ENCODE data around the gene SIGLEC12. TPM values are rescaled to one million over a fixed set of nuclear protein-coding genes. Genes with fewer than 3 reads are reported as not detected.

SIGLEC12 gene
- total and polyA plus RNA-seq, 2 donors: 0.99 to 1.1 TPM

DNA sequence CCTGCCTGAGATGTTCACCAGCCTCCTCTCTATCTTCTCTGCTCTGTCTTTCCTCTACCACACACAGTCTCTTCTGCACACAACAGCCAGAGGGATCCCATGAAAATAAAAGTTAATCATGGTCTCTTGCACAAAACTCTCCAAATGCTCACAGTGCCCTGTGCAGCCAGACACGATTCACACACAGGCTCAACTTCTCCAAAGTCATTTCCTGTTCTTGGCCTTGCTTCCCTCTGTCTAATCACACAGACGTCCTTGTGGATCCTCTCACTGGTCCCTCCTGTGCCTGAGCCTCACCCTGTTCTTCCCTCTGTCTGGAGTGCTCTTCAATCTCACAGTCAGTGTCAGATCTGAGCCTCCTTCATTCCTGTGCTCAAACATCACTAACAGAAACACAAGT is 7.8 kb downstream of the SIGLEC12 start:
- no peak overlapping the region for H3K4me3 ChIP-seq (ENCODE audit: low read length in 2 of 2)
- H3K27ac ChIP-seq (ENCODE audit: low read depth in 1 of 2, low read length in 1 of 2): no peak overlapping the region
- no peaks in the 10 kb centered on the region for H3K4me1 ChIP-seq (ENCODE audit: control insufficient read depth in 2 of 2, insufficient read depth in 2 of 2, low read length in 2 of 2)
- H3K36me3 ChIP-seq (ENCODE audit: control insufficient read depth in 2 of 2, insufficient read depth in 2 of 2, low read length in 1 of 2): no peaks in the 10 kb centered on the region
- WGBS: 3% methylated on average over 2 of the region's 2 CpGs
- H3K27me3 ChIP-seq (ENCODE audit: control insufficient read depth in 2 of 2, insufficient read depth in 1 of 2, low read length in 1 of 2): no peaks in the 10 kb centered on the region
- no peak for DNase-seq (ENCODE audit: low read depth in 6 of 9, low spot score in 9 of 9)
- H3K9me3 ChIP-seq (ENCODE audit: control insufficient read depth in 2 of 2, insufficient read depth in 1 of 2, low read length in 1 of 2): no peaks in the 10 kb centered on the region

DNA sequence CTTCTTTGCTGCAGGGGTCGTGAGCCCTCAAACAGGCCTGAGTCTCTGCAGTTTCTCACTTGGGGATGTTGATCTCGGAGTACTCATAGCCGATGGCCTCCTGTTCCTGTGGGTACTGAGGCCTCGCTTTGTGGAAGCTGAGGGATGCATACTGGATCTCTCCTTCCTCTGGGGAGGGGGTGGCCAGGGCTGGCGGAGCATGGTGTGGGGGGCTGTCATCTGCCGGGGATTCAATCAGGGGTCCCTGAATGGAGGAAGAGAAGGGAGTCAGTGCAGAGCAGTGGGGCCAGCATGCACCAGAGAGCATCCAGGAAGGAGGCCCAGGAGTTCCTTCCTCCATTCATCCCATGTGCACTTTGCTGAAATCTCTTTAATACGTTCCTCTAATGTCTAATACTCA is 10.0 kb downstream of the SIGLEC12 start:
- Histone ChIP-seq H3K9me3 (ENCODE audit: control insufficient read depth in 2 of 2, insufficient read depth in 1 of 2, low read length in 1 of 2) (no peaks in the 10 kb centered on the region), H3K4me1 (ENCODE audit: control insufficient read depth in 2 of 2, insufficient read depth in 2 of 2, low read length in 2 of 2) (no peaks in the 10 kb centered on the region), H3K27me3 (ENCODE audit: control insufficient read depth in 2 of 2, insufficient read depth in 1 of 2, low read length in 1 of 2) (no peaks in the 10 kb centered on the region), H3K4me3 (ENCODE audit: low read length in 2 of 2) (no peak overlapping the region), H3K27ac (ENCODE audit: low read depth in 1 of 2, low read length in 1 of 2) (no peak overlapping the region), H3K36me3 (ENCODE audit: control insufficient read depth in 2 of 2, insufficient read depth in 2 of 2, low read length in 1 of 2) (no peaks in the 10 kb centered on the region)
- DNase-seq (ENCODE audit: low read depth in 6 of 9, low spot score in 9 of 9): no peak
- WGBS: 91% methylated on average over 7 of the region's 7 CpGs

DNA sequence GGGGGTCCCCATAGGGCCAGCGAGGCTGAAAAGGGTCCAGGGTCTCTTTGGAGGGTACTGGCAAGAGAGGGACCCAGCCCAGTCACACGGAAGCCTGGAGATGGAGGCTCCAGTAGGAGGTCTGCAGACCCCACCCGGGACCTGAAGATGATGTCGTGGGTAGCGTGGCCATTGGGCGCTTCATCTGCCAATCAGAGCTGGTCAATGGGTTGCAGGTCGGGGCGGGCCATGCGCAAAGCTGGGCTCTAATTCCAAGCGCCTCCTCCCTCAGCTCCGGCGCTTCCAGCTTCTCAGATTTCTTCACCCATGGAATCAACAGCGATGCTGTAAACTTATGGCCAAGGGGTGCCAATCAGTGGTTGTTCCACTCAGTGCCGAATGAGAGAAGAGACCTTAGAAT is 10.9 kb downstream of the SIGLEC12 start:
- WGBS: 66% methylated on average over 14 of the region's 14 CpGs

DNA sequence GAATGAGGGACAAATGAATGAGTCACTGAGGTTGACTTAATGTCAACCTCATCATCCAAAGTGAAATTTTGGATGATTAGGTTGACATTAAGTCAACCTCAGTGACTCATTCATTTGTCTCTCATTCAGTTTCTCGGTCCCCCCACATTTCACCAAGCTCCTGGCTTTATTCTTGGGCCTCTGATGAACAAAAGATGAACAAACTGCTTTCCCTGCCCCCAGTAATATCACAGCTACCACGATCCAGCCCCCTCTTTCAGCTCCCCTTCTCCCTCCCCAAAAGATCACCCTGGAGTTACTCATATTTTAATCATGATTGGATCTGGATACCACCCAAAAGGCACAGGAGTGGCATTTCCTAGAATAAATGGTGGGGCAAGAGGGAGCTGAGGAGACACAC is 12.5 kb downstream of the SIGLEC12 start:
- no peaks in the 10 kb centered on the region for H3K27me3 ChIP-seq (ENCODE audit: control insufficient read depth in 2 of 2, insufficient read depth in 1 of 2, low read length in 1 of 2)
- H3K4me3 ChIP-seq (ENCODE audit: low read length in 2 of 2): no peak overlapping the region
- H3K36me3 ChIP-seq (ENCODE audit: control insufficient read depth in 2 of 2, insufficient read depth in 2 of 2, low read length in 1 of 2): no peaks in the 10 kb centered on the region
- no peak for DNase-seq (ENCODE audit: low read depth in 6 of 9, low spot score in 9 of 9)
- H3K9me3 ChIP-seq (ENCODE audit: control insufficient read depth in 2 of 2, insufficient read depth in 1 of 2, low read length in 1 of 2): no peaks in the 10 kb centered on the region
- 59% methylated on average over 2 of the region's 2 CpGs for WGBS
- H3K4me1 ChIP-seq (ENCODE audit: control insufficient read depth in 2 of 2, insufficient read depth in 2 of 2, low read length in 2 of 2): no peaks in the 10 kb centered on the region
- no peak overlapping the region for H3K27ac ChIP-seq (ENCODE audit: low read depth in 1 of 2, low read length in 1 of 2)

More for the DNA sequence above, 10.9 kb downstream of the SIGLEC12 start:
- no peaks in the 10 kb centered on the region for H3K9me3 ChIP-seq (ENCODE audit: control insufficient read depth in 2 of 2, insufficient read depth in 1 of 2, low read length in 1 of 2)
- H3K36me3 ChIP-seq (ENCODE audit: control insufficient read depth in 2 of 2, insufficient read depth in 2 of 2, low read length in 1 of 2): no peaks in the 10 kb centered on the region
- H3K4me1 ChIP-seq (ENCODE audit: control insufficient read depth in 2 of 2, insufficient read depth in 2 of 2, low read length in 2 of 2): no peaks in the 10 kb centered on the region
- no peaks in the 10 kb centered on the region for H3K27me3 ChIP-seq (ENCODE audit: control insufficient read depth in 2 of 2, insufficient read depth in 1 of 2, low read length in 1 of 2)
- H3K4me3 ChIP-seq (ENCODE audit: low read length in 2 of 2): no peak overlapping the region
- H3K27ac ChIP-seq (ENCODE audit: low read depth in 1 of 2, low read length in 1 of 2): no peak overlapping the region
- no peak for DNase-seq (ENCODE audit: low read depth in 6 of 9, low spot score in 9 of 9)

DNA sequence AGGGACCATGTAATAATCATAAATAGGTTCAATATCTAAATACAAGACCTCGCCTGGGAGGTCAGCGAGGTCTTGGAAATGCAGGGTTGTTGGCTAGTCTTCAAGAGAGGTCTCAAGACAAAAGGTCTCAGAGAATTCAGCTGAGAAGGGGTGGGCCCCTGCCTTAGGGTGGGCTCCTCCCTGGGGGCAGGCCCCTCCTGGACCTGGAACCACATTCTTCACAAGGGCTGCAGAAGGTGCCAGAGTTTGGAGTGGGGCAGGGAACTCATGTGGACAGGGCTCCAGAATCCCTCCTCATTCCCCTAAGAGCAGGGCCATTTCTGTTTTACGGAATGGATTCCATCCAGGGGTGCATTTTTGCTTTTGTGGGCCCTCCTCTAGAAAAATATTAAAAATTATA is 13.1 kb downstream of the SIGLEC12 start:
- H3K27me3 ChIP-seq (ENCODE audit: control insufficient read depth in 2 of 2, insufficient read depth in 1 of 2, low read length in 1 of 2): no peaks in the 10 kb centered on the region
- 90% methylated on average over 3 of the region's 3 CpGs for WGBS
- no peak for DNase-seq (ENCODE audit: low read depth in 6 of 9, low spot score in 9 of 9)

DNA sequence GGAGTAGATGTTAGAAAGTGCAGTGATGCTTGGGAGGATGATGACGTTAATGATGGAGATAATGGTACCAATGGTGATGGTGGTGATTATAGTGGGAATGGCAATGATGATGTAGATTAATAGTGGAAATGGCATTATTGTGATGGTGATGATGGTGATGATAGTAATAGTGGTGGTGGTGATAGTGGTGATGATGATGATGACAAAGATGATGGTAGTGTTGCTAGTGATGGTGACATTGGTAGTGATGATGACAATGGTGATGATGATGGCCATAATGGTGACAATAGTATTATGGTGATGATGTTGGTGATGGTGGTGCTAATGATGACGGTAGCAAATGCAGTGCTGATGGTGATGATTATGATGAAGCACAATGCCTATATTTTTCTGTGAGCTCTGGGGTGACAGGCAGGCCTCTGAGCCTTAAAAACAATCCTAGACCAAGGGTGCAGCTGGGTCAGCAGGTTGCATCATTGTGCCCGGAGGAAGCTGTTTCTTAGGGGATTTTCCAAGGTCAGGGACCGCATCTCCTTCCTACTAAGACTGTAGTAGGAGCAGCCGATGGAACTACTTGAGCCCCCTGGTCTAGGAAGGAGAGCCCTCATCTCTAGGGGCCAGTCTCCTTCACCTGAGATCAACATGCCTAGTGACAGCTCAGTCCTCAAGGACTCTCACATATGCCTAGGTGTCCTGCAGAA is 15.5 kb downstream of the SIGLEC12 start:
- no peak for DNase-seq (ENCODE audit: low read depth in 6 of 9, low spot score in 9 of 9)

More for the DNA sequence above, 13.1 kb downstream of the SIGLEC12 start:
- H3K36me3 ChIP-seq (ENCODE audit: control insufficient read depth in 2 of 2, insufficient read depth in 2 of 2, low read length in 1 of 2): no peaks in the 10 kb centered on the region
- H3K27ac ChIP-seq (ENCODE audit: low read depth in 1 of 2, low read length in 1 of 2): no peak overlapping the region
- H3K4me1 ChIP-seq (ENCODE audit: control insufficient read depth in 2 of 2, insufficient read depth in 2 of 2, low read length in 2 of 2): no peaks in the 10 kb centered on the region
- no peak overlapping the region for H3K4me3 ChIP-seq (ENCODE audit: low read length in 2 of 2)
- H3K9me3 ChIP-seq (ENCODE audit: control insufficient read depth in 2 of 2, insufficient read depth in 1 of 2, low read length in 1 of 2): no peaks in the 10 kb centered on the region

DNA sequence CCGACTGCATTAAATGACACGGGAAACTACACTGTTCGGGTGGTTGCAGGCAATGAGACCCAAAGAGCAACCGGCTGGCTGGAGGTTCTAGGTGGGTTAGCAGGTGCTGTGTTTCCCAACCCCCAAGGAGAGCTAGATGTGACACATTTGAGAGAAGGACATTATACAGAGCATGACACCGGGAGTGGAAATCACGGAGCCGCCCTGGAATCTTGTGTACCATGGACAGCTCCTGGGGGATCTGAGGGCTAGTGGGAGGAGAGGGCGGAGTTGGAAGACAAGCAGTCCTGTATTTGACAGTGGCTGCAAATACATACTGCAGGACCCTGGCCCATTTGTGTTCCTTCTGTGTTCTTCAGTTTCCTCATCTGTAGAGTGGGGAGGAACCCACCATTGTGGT is 21.0 kb downstream of the SIGLEC12 start:
- no peak overlapping the region for H3K27ac ChIP-seq (ENCODE audit: low read depth in 1 of 2, low read length in 1 of 2)
- H3K27me3 ChIP-seq (ENCODE audit: control insufficient read depth in 2 of 2, insufficient read depth in 1 of 2, low read length in 1 of 2): no peaks in the 10 kb centered on the region
- H3K4me1 ChIP-seq (ENCODE audit: control insufficient read depth in 2 of 2, insufficient read depth in 2 of 2, low read length in 2 of 2): no peaks in the 10 kb centered on the region
- no peaks in the 10 kb centered on the region for H3K9me3 ChIP-seq (ENCODE audit: control insufficient read depth in 2 of 2, insufficient read depth in 1 of 2, low read length in 1 of 2)
- WGBS: 46% methylated on average over 8 of the region's 8 CpGs
- H3K36me3 ChIP-seq (ENCODE audit: control insufficient read depth in 2 of 2, insufficient read depth in 2 of 2, low read length in 1 of 2): no peaks in the 10 kb centered on the region
- no peak overlapping the region for H3K4me3 ChIP-seq (ENCODE audit: low read length in 2 of 2)
- DNase-seq (ENCODE audit: low read depth in 6 of 9, low spot score in 9 of 9): peak in 2 of 9 donors; percentile 7 to 28

More for the DNA sequence above, 15.5 kb downstream of the SIGLEC12 start:
- WGBS: 87% methylated on average over 5 of the region's 5 CpGs
- no peak overlapping the region for H3K4me3 ChIP-seq (ENCODE audit: low read length in 2 of 2)
- H3K27me3 ChIP-seq (ENCODE audit: control insufficient read depth in 2 of 2, insufficient read depth in 1 of 2, low read length in 1 of 2): no peaks in the 10 kb centered on the region
- no peaks in the 10 kb centered on the region for H3K4me1 ChIP-seq (ENCODE audit: control insufficient read depth in 2 of 2, insufficient read depth in 2 of 2, low read length in 2 of 2)
- H3K27ac ChIP-seq (ENCODE audit: low read depth in 1 of 2, low read length in 1 of 2): no peak overlapping the region
- H3K36me3 ChIP-seq (ENCODE audit: control insufficient read depth in 2 of 2, insufficient read depth in 2 of 2, low read length in 1 of 2): no peaks in the 10 kb centered on the region
- H3K9me3 ChIP-seq (ENCODE audit: control insufficient read depth in 2 of 2, insufficient read depth in 1 of 2, low read length in 1 of 2): no peaks in the 10 kb centered on the region

DNA sequence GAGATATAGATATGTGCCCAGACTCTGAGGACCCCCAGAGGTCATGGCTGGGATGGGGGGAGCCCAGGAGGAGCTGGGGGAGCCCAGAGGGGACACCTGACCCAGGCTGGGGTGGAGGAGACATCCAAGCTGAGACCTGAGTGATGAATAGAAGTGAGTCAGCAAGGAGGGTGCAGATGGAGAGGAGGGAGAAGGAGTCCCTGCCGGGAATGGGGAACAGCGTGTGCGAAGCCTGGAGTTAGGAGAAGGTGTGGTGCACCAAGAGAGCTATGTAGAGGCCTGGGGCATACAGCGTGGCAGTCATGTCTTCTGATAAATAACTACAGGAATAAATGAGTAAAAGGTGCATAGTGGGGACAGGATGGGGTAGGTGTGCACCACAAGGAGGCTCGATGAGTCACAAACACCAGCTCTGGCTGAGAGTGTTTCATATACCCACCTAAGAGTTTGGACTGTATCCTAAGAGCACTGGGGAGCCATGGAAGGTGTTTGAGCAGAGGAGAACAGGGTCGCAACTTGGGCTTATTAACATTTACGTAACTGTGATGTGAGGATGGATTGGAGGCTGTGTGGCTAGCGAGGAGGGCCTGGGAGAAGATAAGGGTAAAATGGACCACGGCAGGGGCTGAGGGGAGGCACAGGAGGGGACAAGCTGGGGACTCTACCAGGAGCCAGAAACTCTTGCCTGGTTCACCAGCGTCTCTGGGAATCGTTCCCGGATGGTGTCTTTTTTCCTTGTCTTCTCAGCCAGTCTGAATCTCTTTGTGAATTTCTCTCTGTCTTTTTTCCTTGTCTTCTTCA is 21.9 kb downstream of the SIGLEC12 start:
- no peak overlapping the region for H3K4me3 ChIP-seq (ENCODE audit: low read length in 2 of 2)
- DNase-seq (ENCODE audit: low read depth in 6 of 9, low spot score in 9 of 9): no peak
- H3K27me3 ChIP-seq (ENCODE audit: control insufficient read depth in 2 of 2, insufficient read depth in 1 of 2, low read length in 1 of 2): no peaks in the 10 kb centered on the region
- no peaks in the 10 kb centered on the region for H3K9me3 ChIP-seq (ENCODE audit: control insufficient read depth in 2 of 2, insufficient read depth in 1 of 2, low read length in 1 of 2)
- WGBS: 86% methylated on average over 12 of the region's 12 CpGs
- no peak overlapping the region for H3K27ac ChIP-seq (ENCODE audit: low read depth in 1 of 2, low read length in 1 of 2)
- H3K4me1 ChIP-seq (ENCODE audit: control insufficient read depth in 2 of 2, insufficient read depth in 2 of 2, low read length in 2 of 2): no peaks in the 10 kb centered on the region
- no peaks in the 10 kb centered on the region for H3K36me3 ChIP-seq (ENCODE audit: control insufficient read depth in 2 of 2, insufficient read depth in 2 of 2, low read length in 1 of 2)

DNA sequence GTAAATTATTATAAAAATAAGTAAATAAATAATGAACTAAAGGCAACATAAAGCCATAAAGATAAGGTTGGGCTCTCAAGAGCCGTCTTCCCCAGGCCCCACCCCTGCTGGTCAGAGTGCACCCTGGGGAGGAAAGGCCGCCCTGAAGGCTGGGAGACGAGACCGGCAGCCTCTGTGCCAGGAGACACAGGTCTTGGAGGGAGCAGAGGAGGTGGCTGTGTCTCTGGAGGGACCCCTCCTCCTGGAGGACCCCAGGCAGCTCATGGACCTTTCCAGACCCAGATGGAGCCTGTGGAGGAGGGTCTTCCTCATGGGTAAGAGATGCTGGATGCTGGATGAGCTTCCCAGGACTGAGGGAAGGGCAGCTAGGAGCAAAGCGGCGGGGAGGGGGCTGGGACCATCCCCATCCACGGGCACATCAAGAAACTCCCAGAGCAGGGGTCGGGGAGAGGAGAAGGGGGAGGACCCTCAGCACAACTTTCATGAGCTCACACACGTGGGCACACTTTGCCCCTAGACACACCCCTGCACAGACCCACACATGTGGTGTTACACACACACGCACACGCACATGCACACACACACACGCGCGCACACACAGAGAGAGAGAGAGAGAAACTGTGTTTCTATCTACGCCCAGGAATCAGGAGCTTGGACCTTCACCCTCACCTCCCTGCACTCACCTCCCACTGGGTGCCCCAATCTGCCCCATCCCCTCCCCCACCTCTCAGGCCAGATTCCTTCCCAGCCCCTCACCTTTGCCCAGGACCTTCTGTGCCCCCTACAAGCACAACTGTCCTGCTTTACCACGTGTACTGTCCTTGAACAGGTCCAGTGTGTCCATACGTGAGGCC is 23.0 kb downstream of the SIGLEC12 start, which contains the start of gene CEACAM18:
Gene CEACAM18 (plus strand): TSS at position 159 of the 854 bp plus-strand sequence.
- H3K27me3 ChIP-seq (ENCODE audit: control insufficient read depth in 2 of 2, insufficient read depth in 1 of 2, low read length in 1 of 2): no peaks in the 10 kb centered on the region
- H3K4me1 ChIP-seq (ENCODE audit: control insufficient read depth in 2 of 2, insufficient read depth in 2 of 2, low read length in 2 of 2): no peaks in the 10 kb centered on the region
- no peaks in the 10 kb centered on the region for H3K36me3 ChIP-seq (ENCODE audit: control insufficient read depth in 2 of 2, insufficient read depth in 2 of 2, low read length in 1 of 2)
- 72% methylated on average over 17 of the region's 17 CpGs for WGBS
- no peak for DNase-seq (ENCODE audit: low read depth in 6 of 9, low spot score in 9 of 9)
- H3K9me3 ChIP-seq (ENCODE audit: control insufficient read depth in 2 of 2, insufficient read depth in 1 of 2, low read length in 1 of 2): no peaks in the 10 kb centered on the region
- H3K27ac ChIP-seq (ENCODE audit: low read depth in 1 of 2, low read length in 1 of 2): no peak within 1 kb of the TSS
- H3K4me3 ChIP-seq (ENCODE audit: low read length in 2 of 2): no peak within 1 kb of the TSS
